ENCODE data around the gene DSG2. TPM values are rescaled to one million over a fixed set of nuclear protein-coding genes. Genes with fewer than 3 reads are reported as not detected.

The DSG2 gene
- total RNA-seq, 1 donor from 2014 or later: 65.6 TPM

DNA sequence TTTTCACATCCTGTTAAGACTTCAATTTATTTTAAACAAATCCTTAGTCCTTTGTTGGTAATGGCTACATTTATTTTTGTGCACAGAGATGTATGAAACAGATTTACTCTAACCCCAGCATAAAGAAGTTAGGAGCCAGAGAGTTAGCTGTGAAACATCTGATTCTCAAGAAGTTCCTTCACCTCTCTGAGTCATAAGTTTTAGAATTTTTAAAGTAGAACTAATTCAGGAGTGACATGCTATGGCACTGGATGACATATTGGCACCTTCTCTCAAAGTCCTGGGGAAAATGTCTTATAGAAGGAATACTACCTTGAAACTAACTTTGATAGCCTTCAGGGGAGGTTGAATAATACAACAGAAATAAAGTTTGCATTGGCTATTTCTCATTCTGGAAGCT lies 6.4 kb upstream of the DSG2 start:
- Histone ChIP-seq H2AFZ (replicated peaks) (no peak overlapping the region), H3F3A (ENCODE audit: low read depth) (no peaks in the 10 kb centered on the region), H3K27ac (no peak overlapping the region)

DNA sequence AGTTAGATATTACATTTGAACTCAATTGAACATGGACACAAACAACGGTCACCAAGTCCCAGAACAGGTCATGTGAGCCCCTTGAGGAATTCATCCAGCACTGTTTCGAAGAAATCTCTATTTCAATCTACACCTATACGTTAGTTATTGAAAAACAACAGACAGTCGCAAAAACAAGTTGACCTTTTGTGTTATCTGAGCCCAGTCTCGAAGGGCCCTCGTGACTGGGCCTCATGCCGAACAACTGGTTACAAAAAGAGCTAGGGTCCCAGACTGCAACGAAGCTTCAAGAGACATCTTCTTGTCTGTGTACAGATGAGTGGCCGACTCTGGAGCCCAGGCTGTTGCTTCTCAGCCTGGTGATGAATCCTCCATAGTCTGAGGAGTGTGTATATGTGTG lies 5.3 kb upstream of the DSG2 start:
- no peak overlapping the region for H3K9ac ChIP-seq
- H3K9me3 Mint-ChIP-seq: no peaks in the 10 kb centered on the region
- TF ChIP-seq, protein P1, sequence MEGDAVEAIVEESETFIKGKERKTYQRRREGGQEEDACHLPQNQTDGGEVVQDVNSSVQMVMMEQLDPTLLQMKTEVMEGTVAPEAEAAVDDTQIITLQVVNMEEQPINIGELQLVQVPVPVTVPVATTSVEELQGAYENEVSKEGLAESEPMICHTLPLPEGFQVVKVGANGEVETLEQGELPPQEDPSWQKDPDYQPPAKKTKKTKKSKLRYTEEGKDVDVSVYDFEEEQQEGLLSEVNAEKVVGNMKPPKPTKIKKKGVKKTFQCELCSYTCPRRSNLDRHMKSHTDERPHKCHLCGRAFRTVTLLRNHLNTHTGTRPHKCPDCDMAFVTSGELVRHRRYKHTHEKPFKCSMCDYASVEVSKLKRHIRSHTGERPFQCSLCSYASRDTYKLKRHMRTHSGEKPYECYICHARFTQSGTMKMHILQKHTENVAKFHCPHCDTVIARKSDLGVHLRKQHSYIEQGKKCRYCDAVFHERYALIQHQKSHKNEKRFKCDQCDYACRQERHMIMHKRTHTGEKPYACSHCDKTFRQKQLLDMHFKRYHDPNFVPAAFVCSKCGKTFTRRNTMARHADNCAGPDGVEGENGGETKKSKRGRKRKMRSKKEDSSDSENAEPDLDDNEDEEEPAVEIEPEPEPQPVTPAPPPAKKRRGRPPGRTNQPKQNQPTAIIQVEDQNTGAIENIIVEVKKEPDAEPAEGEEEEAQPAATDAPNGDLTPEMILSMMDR (IDR thresholded peaks at IDR 0.05): no peak
- TF ChIP-seq EZH2 (IDR thresholded peaks at IDR 0.05) (no peak), EZH2phosphoT487 (IDR thresholded peaks at IDR 0.05) (no peak)
- peaks cover 9% of the 10 kb centered on the region for H3F3A ChIP-seq (ENCODE audit: low read depth)
- H3K4me1 Mint-ChIP-seq: no peaks in the 10 kb centered on the region
- no peak overlapping the region for H3K4me3 Mint-ChIP-seq
- DNase-seq (ENCODE audit: low spot score): no peak
- peaks cover 16% of the 10 kb centered on the region for H3K27me3 ChIP-seq
- no peak overlapping the region for H3K4me3 ChIP-seq
- H2AFZ ChIP-seq (replicated peaks): no peak overlapping the region
- H3K27ac Mint-ChIP-seq: no peak overlapping the region
- H3K27ac ChIP-seq: no peak overlapping the region
- H3K36me3 ChIP-seq: no peaks in the 10 kb centered on the region
- no peaks in the 10 kb centered on the region for H3K79me2 ChIP-seq (ENCODE audit: low read depth)
- H4K20me1 ChIP-seq (ENCODE audit: low read depth): no peaks in the 10 kb centered on the region
- H3K9me3 ChIP-seq (ENCODE audit: low read depth): no peaks in the 10 kb centered on the region
- H3K27me3 Mint-ChIP-seq (ENCODE audit: insufficient read depth, low read depth): peaks cover 8% of the 10 kb centered on the region
- no peaks in the 10 kb centered on the region for H3K4me1 ChIP-seq
- H3K4me2 ChIP-seq: no peak overlapping the region
- no peaks in the 10 kb centered on the region for H3K36me3 Mint-ChIP-seq

More for the DNA sequence above, 6.4 kb upstream of the DSG2 start:
- H3K36me3 Mint-ChIP-seq: no peaks in the 10 kb centered on the region
- Histone ChIP-seq H4K20me1 (ENCODE audit: low read depth) (no peaks in the 10 kb centered on the region), H3K36me3 (no peaks in the 10 kb centered on the region), H3K27me3 (peaks cover 5% of the 10 kb centered on the region), H3K4me1 (no peaks in the 10 kb centered on the region), H3K4me3 (no peak overlapping the region), H3K4me2 (no peak overlapping the region), H3K9ac (no peak overlapping the region), H3K79me2 (ENCODE audit: low read depth) (no peaks in the 10 kb centered on the region), H3K9me3 (ENCODE audit: low read depth) (no peaks in the 10 kb centered on the region)
- no peaks in the 10 kb centered on the region for H3K4me1 Mint-ChIP-seq
- H3K27ac Mint-ChIP-seq: no peak overlapping the region
- peaks cover 3% of the 10 kb centered on the region for H3K27me3 Mint-ChIP-seq (ENCODE audit: insufficient read depth, low read depth)
- no peak overlapping the region for H3K4me3 Mint-ChIP-seq
- no peaks in the 10 kb centered on the region for H3K9me3 Mint-ChIP-seq
- TF ChIP-seq EZH2phosphoT487 (IDR thresholded peaks at IDR 0.05) (no peak), EZH2 (IDR thresholded peaks at IDR 0.05) (no peak)
- TF ChIP-seq, protein P1 (IDR thresholded peaks at IDR 0.05): no peak
- DNase-seq (ENCODE audit: low spot score): no peak

DNA sequence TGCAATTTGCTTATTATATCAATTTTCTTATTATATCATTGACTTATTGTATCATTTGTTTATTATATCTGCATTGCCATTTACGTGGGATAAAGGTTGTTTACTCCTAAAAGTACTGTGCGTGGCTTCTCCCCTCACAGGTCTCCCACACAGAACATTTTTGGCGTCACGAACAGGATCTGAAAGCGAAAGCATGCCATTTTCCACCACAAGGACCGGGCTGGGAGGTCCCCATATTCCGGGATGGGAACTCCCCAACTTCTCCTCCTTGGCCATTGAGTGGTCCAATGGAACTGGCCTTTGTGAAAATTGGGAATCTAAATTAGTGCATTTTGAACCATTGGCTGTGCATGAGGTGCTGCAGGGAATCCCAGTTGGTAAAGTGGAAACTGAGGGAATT lies 4.8 kb upstream of the DSG2 start:
- no peaks in the 10 kb centered on the region for H3K79me2 ChIP-seq (ENCODE audit: low read depth)
- no peak overlapping the region for H3K27ac ChIP-seq
- H3K9me3 Mint-ChIP-seq: no peaks in the 10 kb centered on the region
- H3K27me3 Mint-ChIP-seq (ENCODE audit: insufficient read depth, low read depth): peaks cover 8% of the 10 kb centered on the region
- H3K9ac ChIP-seq: no peak overlapping the region
- no peaks in the 10 kb centered on the region for H3K9me3 ChIP-seq (ENCODE audit: low read depth)
- no peaks in the 10 kb centered on the region for H3K36me3 ChIP-seq
- TF ChIP-seq, protein P1 (IDR thresholded peaks at IDR 0.05): no peak
- H3K27me3 ChIP-seq: peaks cover 19% of the 10 kb centered on the region
- H2AFZ ChIP-seq (replicated peaks): no peak overlapping the region
- no peaks in the 10 kb centered on the region for H4K20me1 ChIP-seq (ENCODE audit: low read depth)
- H3K4me3 ChIP-seq: no peak overlapping the region
- H3K4me1 ChIP-seq: no peaks in the 10 kb centered on the region
- H3K4me3 Mint-ChIP-seq: no peak overlapping the region
- no peak overlapping the region for H3K4me2 ChIP-seq
- no peak overlapping the region for H3K27ac Mint-ChIP-seq
- no peaks in the 10 kb centered on the region for H3K36me3 Mint-ChIP-seq
- H3F3A ChIP-seq (ENCODE audit: low read depth): peaks cover 9% of the 10 kb centered on the region
- DNase-seq (ENCODE audit: low spot score): no peak
- H3K4me1 Mint-ChIP-seq: no peaks in the 10 kb centered on the region
